GM23338 (cell line): ENCODE results near the gene MUS81. TPM values are rescaled to one million over a fixed set of nuclear protein-coding genes. Genes with fewer than 3 reads are reported as not detected.

ENCODE experiments used
- polyA plus RNA-seq: library from polyadenylated mRNA; unstranded; fragments of >200 nt; fragmentation: Nextera tagmentation; extraction: Ambion mirVana; gene quantifications from 2 replicates; pipeline ENCODE4 v1.2.1, GENCODE V29; 2016
- total RNA-seq: library from RNA; depleted of rRNA; stranded (reverse); fragments of >200 nt; shearing (Covaris generic); gene quantifications from 2 replicates; pipeline ENCODE4 v1.2.3, GENCODE V29; 2014; rRNA removed

The MUS81 gene
- total and polyA plus RNA-seq, 2 experiments from 2014 or later, result 38.5 to 48.6 TPM

Other genes with a start within 250 kb of the MUS81 start
- gene MAP3K11, start 246.2 kb upstream of the MUS81 start, total RNA-seq, result 32.8 and 38.6 TPM in 2 replicates
- gene MAP3K11, start 246.2 kb upstream of the MUS81 start, polyA plus RNA-seq, result 19.8 and 20.8 TPM in 2 replicates
- 41.2 and 52.2 TPM in 2 replicates for gene PCNX3, start 244.7 kb upstream of the MUS81 start, total RNA-seq
- 7.3 and 8.7 TPM in 2 replicates for gene PCNX3, start 244.7 kb upstream of the MUS81 start, polyA plus RNA-seq
- gene SIPA1, start 222.3 kb upstream of the MUS81 start, total RNA-seq, result 54.6 and 56.7 TPM in 2 replicates
- 50.1 and 75.5 TPM in 2 replicates for gene SIPA1, start 222.3 kb upstream of the MUS81 start, polyA plus RNA-seq
- gene RELA, start 197.5 kb upstream of the MUS81 start, total RNA-seq, result 17.0 and 22.8 TPM in 2 replicates
- gene RELA, start 197.5 kb upstream of the MUS81 start, polyA plus RNA-seq, result 12.9 and 18.5 TPM in 2 replicates
- 33.3 and 40.4 TPM in 2 replicates for gene KAT5, start 148.2 kb upstream of the MUS81 start, total RNA-seq
- 34.6 and 34.8 TPM in 2 replicates for gene KAT5, start 148.2 kb upstream of the MUS81 start, polyA plus RNA-seq
- gene RNASEH2C, start 139.6 kb upstream of the MUS81 start, total RNA-seq, result 37.8 and 70.8 TPM in 2 replicates
- 73.2 and 74.8 TPM in 2 replicates for gene RNASEH2C, start 139.6 kb upstream of the MUS81 start, polyA plus RNA-seq
- 12.5 and 16.1 TPM in 2 replicates for gene AP5B1, start 79.5 kb upstream of the MUS81 start, total RNA-seq
- 3.1 TPM in 2 replicates for gene AP5B1, start 79.5 kb upstream of the MUS81 start, polyA plus RNA-seq
- gene OVOL1, start 73.4 kb upstream of the MUS81 start, total RNA-seq, result 3.3 and 5.1 TPM in 2 replicates
- gene OVOL1, start 73.4 kb upstream of the MUS81 start, polyA plus RNA-seq, result 1.4 and 1.5 TPM in 2 replicates
- 0.49 TPM in 1 of 2 replicates, not detected in the other for gene SNX32, start 26.5 kb upstream of the MUS81 start, total RNA-seq
- gene SNX32, start 26.5 kb upstream of the MUS81 start, polyA plus RNA-seq, result 1.2 and 2.4 TPM in 2 replicates
- gene CFL1, start 2.3 kb upstream of the MUS81 start, total RNA-seq, result 981 and 1,393 TPM in 2 replicates
- 1,996 and 2,124 TPM in 2 replicates for gene CFL1, start 2.3 kb upstream of the MUS81 start, polyA plus RNA-seq
- gene EFEMP2, start 12.4 kb downstream of the MUS81 start, total RNA-seq, result 4.5 and 9.4 TPM in 2 replicates
- gene EFEMP2, start 12.4 kb downstream of the MUS81 start, polyA plus RNA-seq, result 7.4 and 8.0 TPM in 2 replicates
- gene CTSW, start 19.4 kb downstream of the MUS81 start, total RNA-seq, result not detected in 2 replicates
- gene CTSW, start 19.4 kb downstream of the MUS81 start, polyA plus RNA-seq, result 0.17 TPM in 1 of 2 replicates, not detected in the other
- gene FIBP, start 28.0 kb downstream of the MUS81 start, total RNA-seq, result 94.3 and 102 TPM in 2 replicates
- 79.0 and 84.4 TPM in 2 replicates for gene FIBP, start 28.0 kb downstream of the MUS81 start, polyA plus RNA-seq
- gene CCDC85B, start 30.2 kb downstream of the MUS81 start, total RNA-seq, result 57.3 and 66.3 TPM in 2 replicates
- 54.5 and 60.4 TPM in 2 replicates for gene CCDC85B, start 30.2 kb downstream of the MUS81 start, polyA plus RNA-seq
- 10.1 and 14.6 TPM in 2 replicates for gene FOSL1, start 40.0 kb downstream of the MUS81 start, total RNA-seq
- gene FOSL1, start 40.0 kb downstream of the MUS81 start, polyA plus RNA-seq, result 17.1 and 20.1 TPM in 2 replicates
- gene C11orf68, start 58.6 kb downstream of the MUS81 start, total RNA-seq, result 21.6 and 23.2 TPM in 2 replicates
- 16.8 and 18.6 TPM in 2 replicates for gene C11orf68, start 58.6 kb downstream of the MUS81 start, polyA plus RNA-seq
- gene DRAP1, start 59.0 kb downstream of the MUS81 start, total RNA-seq, result 83.0 and 121 TPM in 2 replicates
- gene DRAP1, start 59.0 kb downstream of the MUS81 start, polyA plus RNA-seq, result 294 and 358 TPM in 2 replicates
- gene TSGA10IP, start 85.0 kb downstream of the MUS81 start, total RNA-seq, result 1.1 and 2.0 TPM in 2 replicates
- gene TSGA10IP, start 85.0 kb downstream of the MUS81 start, polyA plus RNA-seq, result 1.6 and 2.5 TPM in 2 replicates
- 43.9 and 55.8 TPM in 2 replicates for gene SART1, start 101.3 kb downstream of the MUS81 start, total RNA-seq
- 91.0 and 105 TPM in 2 replicates for gene SART1, start 101.3 kb downstream of the MUS81 start, polyA plus RNA-seq
- gene EIF1AD, start 141.7 kb downstream of the MUS81 start, total RNA-seq, result 30.8 and 32.1 TPM in 2 replicates
- 16.1 and 18.6 TPM in 2 replicates for gene EIF1AD, start 141.7 kb downstream of the MUS81 start, polyA plus RNA-seq
- 44.7 and 58.2 TPM in 2 replicates for gene BANF1, start 142.1 kb downstream of the MUS81 start, total RNA-seq
- gene BANF1, start 142.1 kb downstream of the MUS81 start, polyA plus RNA-seq, result 765 and 903 TPM in 2 replicates
- gene CST6, start 151.6 kb downstream of the MUS81 start, total RNA-seq, result 4.2 and 5.9 TPM in 2 replicates
- gene CST6, start 151.6 kb downstream of the MUS81 start, polyA plus RNA-seq, result 8.3 and 9.9 TPM in 2 replicates
- gene CATSPER1, start 166.0 kb downstream of the MUS81 start, total RNA-seq, result not detected in 2 replicates
- not detected in 2 replicates for gene CATSPER1, start 166.0 kb downstream of the MUS81 start, polyA plus RNA-seq
- gene GAL3ST3, start 188.7 kb downstream of the MUS81 start, total RNA-seq, result 48.0 and 63.4 TPM in 2 replicates
- gene GAL3ST3, start 188.7 kb downstream of the MUS81 start, polyA plus RNA-seq, result 12.7 and 15.6 TPM in 2 replicates
- 173 and 180 TPM in 2 replicates for gene SF3B2, start 191.9 kb downstream of the MUS81 start, total RNA-seq
- gene SF3B2, start 191.9 kb downstream of the MUS81 start, polyA plus RNA-seq, result 173 and 191 TPM in 2 replicates
- 23.7 and 37.5 TPM in 2 replicates for gene PACS1, start 209.8 kb downstream of the MUS81 start, total RNA-seq
- 8.0 and 8.8 TPM in 2 replicates for gene PACS1, start 209.8 kb downstream of the MUS81 start, polyA plus RNA-seq